GM15510 (cell line): ENCODE data around the gene KMT2B.

Source experiments
- POLR2A ChIP-seq: IDR thresholded peaks from 3 replicates; pipeline ENCODE4 v1.6.1; 2011; ENCODE audit warnings: borderline replicate concordance; ENCODE audit not compliant: insufficient read length; ENCODE audit errors: extremely low read depth

KMT2B gene

DNA sequence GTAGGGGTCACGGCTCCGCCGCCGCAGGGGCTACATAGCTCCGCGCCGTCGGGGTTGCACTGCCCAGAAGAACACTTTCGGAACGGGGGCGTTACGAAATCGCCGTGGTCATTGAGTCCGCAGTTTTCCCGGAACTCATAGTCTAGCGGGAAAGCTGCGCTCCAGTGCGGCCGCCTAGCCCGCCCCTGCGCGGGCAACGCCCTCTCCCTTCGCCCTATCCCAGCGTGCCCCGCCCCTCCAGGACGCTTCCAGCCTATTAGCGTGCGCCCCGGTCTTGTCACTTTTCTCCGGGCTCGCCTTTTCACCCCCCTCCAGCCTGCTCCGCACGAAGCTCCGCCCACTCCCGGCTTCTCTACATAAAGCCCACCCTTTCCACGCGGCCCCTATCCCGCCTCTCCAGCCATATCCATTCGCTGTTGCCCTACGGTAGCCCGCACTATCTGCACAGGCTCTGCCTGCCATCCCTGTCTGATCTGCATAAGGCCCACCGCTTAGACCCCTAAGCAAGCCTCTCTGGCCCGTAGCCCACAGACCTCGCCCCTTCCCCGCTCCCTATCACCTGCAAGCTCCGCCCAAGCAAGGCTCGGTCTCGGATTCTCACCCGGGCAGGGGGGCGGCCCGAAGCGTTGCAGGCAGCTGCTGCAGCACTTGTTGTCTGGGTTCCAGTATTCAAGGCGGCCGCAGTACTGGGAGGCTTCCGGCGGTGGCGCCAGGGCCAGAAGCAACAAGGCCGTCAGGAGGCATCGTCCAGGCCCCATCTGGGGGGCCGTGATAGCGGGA is 22.8 kb downstream of the KMT2B start:
- TF ChIP-seq POLR2A: peak; percentile 73

DNA sequence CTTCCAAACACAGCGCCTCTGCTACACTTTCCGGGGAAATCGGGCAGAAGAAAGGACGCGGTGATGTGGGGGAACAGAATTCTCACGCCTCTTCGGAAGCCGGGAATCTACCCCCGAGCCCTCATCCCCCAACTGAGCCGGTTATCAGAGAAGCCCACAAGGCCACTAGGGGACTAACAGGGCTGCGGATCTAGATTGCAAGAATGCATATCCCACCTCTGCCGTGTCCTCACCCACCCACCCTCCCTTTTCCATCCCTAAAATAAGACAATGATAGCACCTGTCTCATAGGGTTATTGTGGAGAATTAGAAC is 23.4 kb downstream of the KMT2B start:
- no peak for TF ChIP-seq POLR2A

DNA sequence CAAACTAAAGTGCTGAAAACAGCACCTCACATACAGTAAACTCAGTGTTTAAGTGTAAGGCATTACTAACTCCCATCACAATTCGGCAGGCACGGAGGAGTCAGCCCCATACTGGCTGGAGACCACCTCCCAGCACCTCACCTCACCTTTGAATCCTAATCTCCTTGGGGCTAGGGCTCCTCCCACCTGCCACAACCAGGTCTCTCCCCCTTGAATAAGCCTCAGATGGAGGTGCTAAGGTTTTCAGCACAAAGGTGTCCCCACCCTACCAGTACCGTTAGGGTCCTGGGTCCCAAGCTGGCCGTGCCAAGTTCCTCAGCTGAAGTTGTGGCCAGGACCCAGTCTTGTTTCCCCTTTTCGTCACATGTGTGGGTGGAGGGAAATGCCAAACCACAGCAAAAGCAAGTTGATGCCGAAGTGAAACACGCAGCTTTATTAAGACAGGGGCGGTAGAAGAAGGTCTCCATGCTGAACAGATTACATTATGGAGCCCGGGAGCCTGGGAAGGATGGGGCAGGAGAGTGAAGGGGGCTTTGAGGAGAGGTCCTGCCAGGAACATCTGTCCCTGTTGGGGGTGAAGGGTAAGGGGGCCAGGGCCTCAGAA is 24.4 kb downstream of the KMT2B start, which contains the start of gene IGFLR1:
IGFLR1 (minus strand) TSS at position 332 of the 604 bp plus-strand sequence. CDS start 1,272 bp downstream, outside the sequence.
- TF ChIP-seq POLR2A: peak; percentile 51

DNA sequence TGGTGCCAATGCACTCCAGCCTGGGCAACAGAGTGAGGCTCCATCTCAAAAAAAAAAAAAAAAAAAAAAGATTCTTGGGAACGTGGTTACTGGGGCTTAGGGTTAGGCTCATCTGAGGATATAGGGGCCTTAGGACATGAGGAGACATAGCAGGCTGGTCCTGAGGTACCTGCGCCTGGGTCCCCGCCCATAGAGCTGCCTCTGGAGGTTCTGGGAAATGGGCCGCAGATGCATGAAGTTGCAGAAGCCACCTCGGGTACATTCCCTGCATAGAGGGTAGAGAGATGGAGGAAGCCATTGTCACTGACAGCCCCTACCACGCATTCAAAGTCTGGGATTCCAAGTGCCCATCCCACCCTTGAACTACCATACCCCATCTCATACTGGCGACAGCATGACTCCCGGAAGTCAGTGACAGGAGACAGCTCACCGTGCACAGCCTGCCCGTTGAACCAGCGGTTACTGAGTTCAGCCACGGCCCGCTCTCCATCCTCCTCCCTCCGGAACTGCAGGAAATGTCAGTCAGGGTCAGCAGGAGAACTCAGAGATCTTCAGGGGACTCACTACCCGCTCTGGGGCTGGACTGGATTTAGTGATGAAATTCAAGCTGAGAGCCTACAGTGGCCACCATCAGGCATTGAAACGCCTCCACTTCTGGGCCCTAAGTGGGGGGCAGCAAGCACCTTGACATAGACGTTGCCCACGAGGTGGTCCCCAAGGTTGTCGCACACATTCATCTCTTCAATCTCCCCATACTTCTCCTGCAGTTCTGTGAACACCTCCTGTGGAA is 26.0 kb downstream of the KMT2B start:
- TF ChIP-seq POLR2A: no peak

DNA sequence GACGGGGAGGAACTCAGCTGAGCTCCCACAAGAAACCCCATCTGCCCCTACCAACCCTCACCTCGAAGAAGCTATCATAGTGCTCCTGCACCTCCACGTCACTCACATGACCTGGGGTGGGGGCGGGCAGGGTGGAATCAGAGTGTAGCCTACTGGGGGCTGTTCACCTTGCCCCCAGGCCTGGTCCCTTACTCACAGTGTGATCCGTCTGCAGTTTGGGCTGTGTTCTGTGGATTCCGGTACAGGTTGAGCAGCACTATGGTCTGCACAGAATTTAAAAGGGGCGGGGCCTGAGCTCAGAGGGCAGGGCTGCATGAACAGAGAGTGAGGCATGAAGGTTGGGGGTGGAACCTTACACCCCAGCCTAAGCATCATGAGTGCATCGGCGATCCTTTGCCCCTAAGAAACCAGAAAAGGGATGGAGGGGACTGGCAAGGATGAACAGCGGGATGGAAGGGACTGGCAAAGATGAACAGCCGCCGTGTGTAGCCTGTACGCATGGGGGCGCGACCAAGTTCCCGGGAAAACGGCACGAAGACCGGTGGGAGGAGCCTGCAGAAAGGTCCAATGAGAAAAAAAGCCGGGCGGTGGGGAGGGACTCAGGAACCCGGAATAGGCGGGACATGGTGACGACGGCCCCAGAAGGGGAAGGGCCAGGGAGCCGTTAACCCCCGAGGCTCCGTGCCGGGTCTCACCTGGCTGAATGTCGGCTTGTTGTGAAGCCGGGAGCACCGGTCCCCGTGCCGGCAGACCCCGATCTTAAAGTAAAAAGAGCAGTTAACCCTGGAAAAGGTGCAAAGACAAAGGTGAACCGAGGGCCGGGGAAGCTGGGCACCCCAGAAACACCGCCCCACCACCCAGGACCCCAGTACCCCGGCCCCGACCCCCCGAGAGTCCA is 26.9 kb downstream of the KMT2B start:
- peak; percentile 84 for TF ChIP-seq POLR2A

DNA sequence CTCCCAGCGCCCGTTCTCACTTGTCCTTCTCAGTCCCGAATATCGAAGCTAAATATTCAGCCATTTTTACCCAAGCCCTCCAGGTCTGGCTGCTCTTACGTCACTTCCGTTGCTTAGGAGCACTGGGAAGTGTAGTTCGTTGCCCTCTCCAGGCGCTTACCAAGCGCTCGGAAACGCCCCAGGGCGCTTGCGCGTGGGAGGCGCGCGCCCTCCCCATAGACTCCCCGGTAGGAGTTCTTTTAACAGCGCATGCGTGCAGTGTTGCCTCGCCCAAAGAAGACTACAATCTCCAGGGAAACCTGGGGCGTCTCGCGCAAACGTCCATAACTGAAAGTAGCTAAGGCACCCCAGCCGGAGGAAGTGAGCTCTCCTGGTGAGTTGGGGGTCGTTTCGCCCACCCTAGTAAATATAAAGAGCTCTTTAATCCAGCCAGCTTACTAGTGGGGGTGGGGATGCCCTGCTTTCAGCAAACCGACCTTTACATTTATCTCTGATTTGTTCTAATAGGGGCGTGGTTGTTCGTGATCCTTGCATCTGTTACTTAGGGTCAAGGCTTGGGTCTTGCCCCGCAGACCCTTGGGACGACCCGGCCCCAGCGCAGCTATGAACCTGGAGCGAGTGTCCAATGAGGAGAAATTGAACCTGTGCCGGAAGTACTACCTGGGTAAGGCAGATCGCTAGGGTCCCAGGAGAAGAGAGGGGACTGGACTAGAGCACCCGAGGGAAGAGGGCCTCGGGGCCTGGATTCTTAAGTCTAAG is 27.7 kb downstream of the KMT2B start, which contains the start of the genes PSENEN and U2AF1L4:
PSENEN (plus strand) TSS at position 324 of the 759 bp plus-strand sequence; CDS start at position 604, 280 bp downstream.
U2AF1L4 (minus strand) TSS at position 91 of the 759 bp plus-strand sequence; CDS start at position 64, 27 bp downstream.
- TF ChIP-seq POLR2A: no peak

DNA sequence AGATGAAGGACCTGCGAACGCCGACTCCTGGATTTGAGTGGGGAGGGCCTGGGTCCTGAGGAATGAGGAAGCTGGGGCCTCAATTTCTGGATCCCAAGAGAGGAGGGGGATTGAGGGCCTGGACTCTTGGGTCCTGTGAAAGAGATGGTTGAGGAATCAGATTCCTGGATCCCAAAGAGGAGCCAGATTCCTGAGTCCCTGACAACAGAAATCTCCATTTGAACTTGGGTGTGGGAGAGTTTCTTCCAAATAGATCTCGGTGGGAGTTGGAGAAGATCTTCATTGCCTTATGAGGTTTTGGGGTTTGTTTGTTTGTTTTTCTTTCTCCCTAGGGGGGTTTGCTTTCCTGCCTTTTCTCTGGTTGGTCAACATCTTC is 28.3 kb downstream of the KMT2B start:
- TF ChIP-seq POLR2A: no peak

DNA sequence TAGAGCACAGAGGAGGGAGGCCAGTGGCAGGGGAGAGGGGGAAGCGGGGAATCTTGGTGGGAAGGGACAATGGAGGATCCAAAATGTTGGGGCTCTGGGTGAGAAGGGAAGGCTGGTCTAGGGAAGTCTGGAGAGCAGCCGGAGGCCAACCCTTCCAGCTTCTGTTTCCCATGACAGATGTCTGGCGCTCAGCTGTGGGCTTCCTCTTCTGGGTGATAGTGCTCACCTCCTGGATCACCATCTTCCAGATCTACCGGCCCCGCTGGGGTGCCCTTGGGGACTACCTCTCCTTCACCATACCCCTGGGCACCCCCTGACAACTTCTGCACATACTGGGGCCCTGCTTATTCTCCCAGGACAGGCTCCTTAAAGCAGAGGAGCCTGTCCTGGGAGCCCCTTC is 28.7 kb downstream of the KMT2B start:
- no peak for TF ChIP-seq POLR2A

DNA sequence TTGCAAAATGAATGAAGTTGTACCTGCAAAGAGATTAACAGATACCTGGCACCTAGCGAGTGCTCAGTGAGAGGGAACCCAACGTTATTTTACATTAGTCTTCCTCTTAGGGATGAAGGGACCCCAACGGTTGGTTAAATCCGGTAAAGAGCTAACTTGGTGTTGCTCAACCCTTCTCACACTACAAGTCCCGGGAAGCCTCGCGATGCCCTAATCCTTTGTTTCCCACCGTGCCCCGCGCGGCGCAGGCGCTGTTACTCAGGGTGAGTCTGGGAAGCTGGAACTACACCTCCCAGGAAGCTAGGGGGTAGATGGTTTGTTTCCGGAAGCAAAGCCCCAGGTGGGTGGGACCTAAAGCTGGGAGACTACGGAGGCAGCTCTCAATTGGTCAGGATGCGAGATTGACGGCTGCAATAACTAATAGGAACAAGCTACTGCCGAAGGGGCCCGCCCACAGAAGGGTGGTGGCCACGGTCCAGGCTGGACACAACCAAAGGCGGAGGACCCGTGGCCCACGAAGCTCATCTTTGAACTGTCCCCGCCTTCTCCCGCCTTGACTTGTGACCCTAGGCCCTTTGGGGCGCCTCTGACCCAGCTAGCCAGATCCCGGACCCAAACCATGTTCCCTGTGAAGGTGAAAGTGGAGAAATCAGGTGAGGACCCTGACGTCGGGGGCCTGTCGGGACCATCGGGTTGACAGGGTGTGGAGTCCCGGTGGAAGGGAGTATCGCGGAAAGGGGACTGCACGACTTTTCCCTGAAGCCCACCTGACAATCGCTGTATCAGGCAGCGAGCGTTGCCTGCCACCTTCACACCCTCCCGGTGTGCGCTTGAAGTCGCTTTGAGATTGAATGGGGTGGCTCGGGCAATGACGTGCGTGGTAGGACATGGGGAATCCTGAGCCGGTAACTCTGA is 30.6 kb downstream of the KMT2B start, which contains the start of gene LIN37:
LIN37 (plus strand) TSS at position 471 of the 915 bp plus-strand sequence; CDS start at position 620, 149 bp downstream.
- peak; percentile 66 for TF ChIP-seq POLR2A

DNA sequence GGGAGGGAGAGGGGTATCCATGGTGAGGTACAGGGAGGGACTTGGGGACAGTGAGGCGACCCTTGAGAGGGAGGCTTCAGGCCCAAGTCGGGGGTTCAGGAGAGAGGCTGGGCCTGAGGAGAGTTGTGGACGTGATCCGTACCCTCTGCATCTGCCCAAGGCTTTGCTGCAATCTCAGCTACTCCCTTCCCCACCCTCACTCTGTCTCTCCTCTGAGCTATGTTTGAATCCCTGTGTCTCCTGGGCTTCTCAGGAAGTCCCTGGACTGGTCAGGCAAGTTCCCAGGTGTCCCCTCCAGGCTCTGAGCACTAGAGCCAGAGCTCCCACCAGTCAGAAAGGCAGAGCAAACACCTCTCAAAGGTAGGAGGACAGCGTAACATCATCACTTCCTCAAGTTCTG is 32.4 kb downstream of the KMT2B start:
- no peak for TF ChIP-seq POLR2A

DNA sequence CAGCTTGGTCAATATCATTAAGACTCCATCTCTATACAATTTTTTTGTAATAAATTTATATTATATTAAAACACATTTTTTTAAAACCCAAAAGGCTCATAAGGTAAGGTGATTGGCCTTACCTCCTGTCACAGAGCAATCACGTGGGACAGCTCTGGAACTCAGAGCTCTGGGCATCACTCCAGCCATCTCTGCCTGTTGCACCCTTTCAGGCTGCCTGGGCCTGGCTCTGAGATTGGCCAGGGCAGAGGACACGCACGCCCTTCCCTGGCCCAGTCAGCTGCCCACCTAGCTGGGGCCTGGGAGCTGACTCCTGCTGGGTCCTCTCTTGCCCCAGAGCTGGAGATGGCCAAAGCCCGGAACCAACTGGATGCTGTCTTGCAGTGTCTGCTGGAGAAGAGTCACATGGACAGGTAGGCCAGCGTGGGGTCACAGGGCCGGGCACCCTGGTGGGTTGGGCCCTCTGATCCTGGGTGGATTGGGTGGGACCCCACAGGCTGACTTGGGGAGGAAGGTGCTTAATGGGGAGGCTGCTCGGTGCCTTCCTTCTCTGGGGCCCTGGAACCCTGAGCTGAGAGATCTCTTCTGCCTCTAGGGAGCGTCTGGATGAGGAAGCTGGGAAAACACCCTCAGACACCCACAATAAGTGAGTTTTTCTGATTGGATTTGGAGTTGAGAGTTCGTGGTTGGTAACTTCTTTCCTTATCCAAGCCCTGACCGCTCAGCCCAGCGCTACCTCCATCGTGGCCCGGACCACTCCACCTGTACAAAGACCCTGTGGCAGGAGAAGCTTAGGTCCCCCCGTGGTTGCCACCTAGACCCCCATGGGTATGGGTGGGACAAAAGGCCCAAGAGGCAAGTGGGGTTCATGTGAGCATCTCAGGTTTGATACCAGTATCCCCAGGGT is 34.3 kb downstream of the KMT2B start:
- TF ChIP-seq POLR2A: no peak
